Measurements from ENCODE around the gene CHST11.
"Not testable (repeated sequence)": the region's sequence is repeated elsewhere in the genome, so short reads cannot be mapped to it uniquely, and the experiment has no call there.

The CHST11 gene

DNA sequence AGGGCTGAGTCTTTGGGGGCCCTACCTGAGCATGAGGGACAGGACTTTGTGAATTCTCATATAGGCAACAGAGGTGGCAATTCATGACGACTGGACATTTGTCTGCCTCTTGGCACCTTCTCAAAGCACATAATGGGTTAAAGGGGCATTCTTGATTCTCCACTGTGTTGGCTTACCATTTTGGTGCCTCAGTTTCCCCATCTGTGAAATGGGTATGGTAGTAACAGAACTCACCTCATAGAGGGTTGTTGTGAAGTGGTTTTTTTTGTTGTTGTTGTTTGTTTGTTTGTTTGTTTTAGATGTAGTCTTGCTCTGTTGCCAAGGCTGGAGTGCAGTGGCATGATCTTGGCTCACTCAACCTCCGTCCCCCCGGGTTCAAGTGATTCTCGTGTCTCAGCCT lies 106.0 kb downstream of the CHST11 start:
- H3K4me3 ChIP-seq (ENCODE audit: low read depth, low read length), result no peak overlapping the region
- DNase-seq (ENCODE audit: low read depth, low spot score), result no peak
- TF ChIP-seq, protein P1, sequence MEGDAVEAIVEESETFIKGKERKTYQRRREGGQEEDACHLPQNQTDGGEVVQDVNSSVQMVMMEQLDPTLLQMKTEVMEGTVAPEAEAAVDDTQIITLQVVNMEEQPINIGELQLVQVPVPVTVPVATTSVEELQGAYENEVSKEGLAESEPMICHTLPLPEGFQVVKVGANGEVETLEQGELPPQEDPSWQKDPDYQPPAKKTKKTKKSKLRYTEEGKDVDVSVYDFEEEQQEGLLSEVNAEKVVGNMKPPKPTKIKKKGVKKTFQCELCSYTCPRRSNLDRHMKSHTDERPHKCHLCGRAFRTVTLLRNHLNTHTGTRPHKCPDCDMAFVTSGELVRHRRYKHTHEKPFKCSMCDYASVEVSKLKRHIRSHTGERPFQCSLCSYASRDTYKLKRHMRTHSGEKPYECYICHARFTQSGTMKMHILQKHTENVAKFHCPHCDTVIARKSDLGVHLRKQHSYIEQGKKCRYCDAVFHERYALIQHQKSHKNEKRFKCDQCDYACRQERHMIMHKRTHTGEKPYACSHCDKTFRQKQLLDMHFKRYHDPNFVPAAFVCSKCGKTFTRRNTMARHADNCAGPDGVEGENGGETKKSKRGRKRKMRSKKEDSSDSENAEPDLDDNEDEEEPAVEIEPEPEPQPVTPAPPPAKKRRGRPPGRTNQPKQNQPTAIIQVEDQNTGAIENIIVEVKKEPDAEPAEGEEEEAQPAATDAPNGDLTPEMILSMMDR (IDR thresholded peaks at IDR 0.05; ENCODE audit: low read depth, low read length), result no peak
- in situ Hi-C loops (cut with HindIII; ENCODE audit: low sequenced_read_pairs), result no loop called here

GRCh38 chr12:104564662-104565061 lies 107.9 kb downstream of the CHST11 start:
- H3K4me3 ChIP-seq (ENCODE audit: low read depth, low read length); in situ Hi-C loops (cut with HindIII; ENCODE audit: low sequenced_read_pairs); DNase-seq (ENCODE audit: low read depth, low spot score): not testable (repeated sequence)

- H3K4me3 ChIP-seq (ENCODE audit: low read depth, low read length), result no peak overlapping the region
- peak; percentile 50 for DNase-seq (ENCODE audit: low read depth, low spot score)
- TF ChIP-seq, protein P1 (IDR thresholded peaks at IDR 0.05; ENCODE audit: low read depth, low read length), result no peak
- in situ Hi-C loops (cut with HindIII; ENCODE audit: low sequenced_read_pairs), result no loop called here
Observed at GRCh38 chr12:104565606-104566243, 109.0 kb downstream of the CHST11 start.

DNA sequence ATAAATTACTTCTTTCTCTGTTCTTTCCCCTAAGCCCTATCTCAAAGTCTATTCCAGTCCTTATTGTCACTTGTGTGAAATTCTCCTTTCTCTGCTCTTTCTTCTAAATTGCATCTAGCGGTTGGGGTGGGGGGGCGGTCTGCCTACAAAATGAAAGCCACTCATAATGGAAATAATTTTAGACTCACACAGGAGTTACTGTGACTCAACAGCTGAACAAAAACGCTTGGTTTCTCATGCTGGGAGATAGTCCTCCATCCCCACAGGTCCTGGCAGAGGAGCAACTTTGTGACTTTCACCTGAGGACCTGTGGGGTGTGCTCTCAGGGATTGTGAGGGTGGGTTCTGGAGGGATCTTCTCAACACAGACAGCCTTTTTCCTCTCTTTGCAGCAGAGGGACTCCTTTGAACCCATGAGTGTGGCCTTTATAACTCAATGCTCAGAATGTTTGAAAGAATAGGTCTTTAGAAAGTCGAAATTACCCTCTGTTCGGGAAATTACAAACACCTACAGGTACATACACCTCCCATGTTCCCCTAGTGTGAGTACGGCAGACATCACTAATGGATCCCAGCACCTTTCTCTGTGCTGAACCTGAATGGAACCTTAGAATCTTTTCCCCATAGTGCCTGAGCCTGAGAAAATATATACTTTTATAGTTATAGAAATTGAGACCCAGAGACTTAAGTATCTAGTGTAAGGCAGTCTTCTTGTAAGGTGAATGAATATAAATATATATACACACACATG lies 109.7 kb downstream of the CHST11 start:
- no peak for DNase-seq (ENCODE audit: low read depth, low spot score)

DNA sequence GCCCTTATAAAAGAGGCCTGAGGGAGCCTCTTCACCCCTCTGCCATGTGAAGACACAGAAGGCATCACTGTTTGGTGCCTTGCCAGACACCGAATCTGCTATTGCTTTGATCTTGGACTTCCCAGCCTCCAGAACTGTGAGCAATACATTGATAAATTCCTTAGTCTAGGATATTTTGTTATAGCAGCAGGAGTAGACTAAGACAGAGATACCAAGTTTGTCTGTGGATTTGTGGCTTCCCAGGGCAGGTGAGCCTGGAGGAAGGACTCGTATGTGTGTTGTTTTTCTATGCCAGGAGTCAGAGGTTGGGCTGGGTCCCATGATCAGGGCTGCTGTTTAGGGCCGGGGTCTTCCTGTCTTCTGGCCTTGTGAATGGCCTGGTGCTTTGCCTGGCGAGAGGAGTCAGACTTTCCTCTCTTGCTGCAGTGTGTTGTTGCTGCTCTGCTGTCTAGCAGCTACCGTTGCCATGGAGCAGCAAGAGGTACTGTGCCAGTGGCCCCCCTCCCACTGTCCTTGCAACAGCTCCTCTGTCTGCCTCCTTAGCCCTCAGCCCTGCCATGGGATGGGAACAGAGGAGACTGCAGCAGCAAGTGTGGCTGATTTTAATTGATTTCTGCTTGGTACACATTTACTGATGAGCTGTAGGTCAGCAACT lies 111.2 kb downstream of the CHST11 start:
- no peak overlapping the region for H3K4me3 ChIP-seq (ENCODE audit: low read depth, low read length)
- no peak for DNase-seq (ENCODE audit: low read depth, low spot score)
- TF ChIP-seq, protein P1 (IDR thresholded peaks at IDR 0.05; ENCODE audit: low read depth, low read length), result no peak
- in situ Hi-C loops (cut with HindIII; ENCODE audit: low sequenced_read_pairs), result no loop called here

More for the DNA sequence above, 109.7 kb downstream of the CHST11 start:
- in situ Hi-C loops (cut with HindIII; ENCODE audit: low sequenced_read_pairs), result no loop called here
- TF ChIP-seq, protein P1 (IDR thresholded peaks at IDR 0.05; ENCODE audit: low read depth, low read length), result no peak
- H3K4me3 ChIP-seq (ENCODE audit: low read depth, low read length), result no peak overlapping the region

DNA sequence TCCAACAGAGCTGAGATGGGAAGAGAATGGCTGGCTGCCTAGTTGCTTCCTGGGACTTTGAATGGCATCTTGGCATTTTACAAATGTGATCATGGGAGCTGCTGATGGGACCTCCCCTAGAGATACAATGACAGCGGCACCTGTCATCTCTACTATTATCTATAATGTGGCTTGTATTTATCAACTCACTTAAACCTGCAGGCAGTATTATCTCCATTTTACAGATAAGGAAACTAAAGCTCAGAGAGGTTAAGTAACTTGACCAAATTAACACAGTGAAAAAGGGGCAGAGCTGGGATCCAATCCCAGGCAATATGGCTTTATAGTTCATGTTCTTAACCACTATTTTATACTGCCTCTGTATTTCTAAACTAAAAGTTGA lies 111.7 kb downstream of the CHST11 start:
- no peak for DNase-seq (ENCODE audit: low read depth, low spot score)
- TF ChIP-seq, protein P1 (IDR thresholded peaks at IDR 0.05; ENCODE audit: low read depth, low read length), result no peak
- H3K4me3 ChIP-seq (ENCODE audit: low read depth, low read length), result no peak overlapping the region
- in situ Hi-C loops (cut with HindIII; ENCODE audit: low sequenced_read_pairs), result no loop called here

GRCh38 chr12:104568935-104569334 lies 112.2 kb downstream of the CHST11 start:
- DNase-seq (ENCODE audit: low read depth, low spot score), result no peak
- TF ChIP-seq, protein P1 (IDR thresholded peaks at IDR 0.05; ENCODE audit: low read depth, low read length), result no peak
- in situ Hi-C loops (cut with HindIII; ENCODE audit: low sequenced_read_pairs), result no loop called here

More at GRCh38 chr12:104568935-104569334, 112.2 kb downstream of the CHST11 start:
- no peak overlapping the region for H3K4me3 ChIP-seq (ENCODE audit: low read depth, low read length)

Measured in astrocyte of the spinal cord (primary cell).